OCI-LY7 (cell line): ENCODE data around the gene METTL22. TPM values are rescaled to one million over a fixed set of nuclear protein-coding genes. Genes with fewer than 3 reads are reported as not detected.

Experiments
- BruUV-seq: library from RNA; stranded (reverse); fragments of 400-500 nt; replicated peaks from 2 replicates; lab custom pipeline; 2021; lab: Mats Ljungman, UMichigan
- CTCF ChIA-PET: fragments of 300-600 bp; sonication (Branson Sonifier 250); formaldehyde crosslinking; loops from one replicate; lab custom pipeline; 2022; ENCODE audit warnings: antibody characterized with exemption; ENCODE audit not compliant: unreplicated experiment; lab: Charles Lee
- POLR2A ChIA-PET: fragments of 300-600 bp; sonication (Branson Sonifier 250); formaldehyde crosslinking; loops from one replicate; lab custom pipeline; 2022; ENCODE audit warnings: antibody characterized with exemption; lab: Charles Lee
- DNase-seq: peaks from one replicate; pipeline ENCODE4 v3.0.0-alpha.2; 2015; ENCODE audit warnings: low spot score
- H2AFZ ChIP-seq: fragments of 200-600 bp; sonication (generic), shearing (Covaris generic); 2 replicates; pipeline ENCODE4 v1.6.1; 2014; ENCODE audit warnings: mild to moderate bottlenecking, antibody characterized with exemption, low read length, moderate library complexity
- H3K27ac ChIP-seq: fragments of 200-600 bp; sonication (generic); 2 replicates; pipeline ENCODE4 v1.5.1; 2014; ENCODE audit warnings: mixed run types, low read depth, mild to moderate bottlenecking, moderate library complexity, low read length, inconsistent platforms; ENCODE audit not compliant: poor library complexity, severe bottlenecking
- H3K36me3 ChIP-seq: fragments of 200-600 bp; sonication (generic); 2 replicates; pipeline ENCODE4 v1.6.1; 2014; ENCODE audit warnings: mild to moderate bottlenecking, antibody characterized with exemption, low read length, moderate library complexity, mixed read lengths; ENCODE audit not compliant: insufficient read depth
- H3K4me1 ChIP-seq: fragments of 200-600 bp; sonication (generic); 2 replicates; pipeline ENCODE4 v1.5.1; 2014; ENCODE audit warnings: mild to moderate bottlenecking, low read length; ENCODE audit not compliant: insufficient read depth, poor library complexity, severe bottlenecking
- H3K4me2 ChIP-seq: fragments of 200-600 bp; sonication (generic); 2 replicates; pipeline ENCODE4 v1.6.1; 2014; ENCODE audit warnings: mild to moderate bottlenecking, low read length
- H3K4me3 ChIP-seq: fragments of 200-600 bp; sonication (generic); 2 replicates; pipeline ENCODE4 v1.5.1; 2014; ENCODE audit warnings: mild to moderate bottlenecking, low read depth, low read length; ENCODE audit not compliant: poor library complexity, severe bottlenecking
- H3K79me2 ChIP-seq: fragments of 200-600 bp; sonication (generic); 2 replicates; pipeline ENCODE4 v1.6.1; 2016; ENCODE audit warnings: low read depth, mild to moderate bottlenecking, low read length, moderate library complexity, mixed read lengths; ENCODE audit not compliant: insufficient read depth
- H3K9me2 ChIP-seq: fragments of 200-600 bp; sonication (generic); 2 replicates; pipeline ENCODE4 v1.6.1; 2016; ENCODE audit warnings: mild to moderate bottlenecking, low read length, mixed read lengths; ENCODE audit not compliant: insufficient read depth
- H3K9me3 ChIP-seq: fragments of 200-600 bp; sonication (generic); 2 replicates; pipeline ENCODE4 v1.6.1; 2014; ENCODE audit warnings: mild to moderate bottlenecking, mixed run types, low read length, mixed read lengths
- H4K20me1 ChIP-seq: fragments of 200-600 bp; sonication (generic); 2 replicates; pipeline ENCODE4 v1.6.1; 2014; ENCODE audit warnings: mild to moderate bottlenecking, antibody characterized with exemption, low read length, moderate library complexity, mixed read lengths; ENCODE audit not compliant: insufficient read depth
- EZH2phosphoT487 ChIP-seq: fragments of 200-600 bp; sonication (generic); IDR thresholded peaks from 2 replicates; pipeline ENCODE4 v1.6.1; 2018; ENCODE audit warnings: low read depth, borderline replicate concordance, mild to moderate bottlenecking, mixed run types, antibody characterized with exemption, low read length, moderate library complexity, mixed read lengths
- intact Hi-C: fragments of 100-400 bp; cut with micrococcal nuclease; formaldehyde crosslinking; loops from one replicate; pipeline ENCODE4 v1.10.0; 2022; ENCODE audit not compliant: unreplicated experiment
- total RNA-seq, 2 experiments: library from RNA; depleted of rRNA in 1 of 2; stranded (reverse); fragments of >200 nt in 1 of 2; shearing (Covaris generic) in 1 of 2; gene quantifications; 2 replicates each; pipeline ENCODE4 v1.2.3, GENCODE V29; 2014 to 2022
- TF ChIP-seq, protein P1 (sequence below): fragments of 200-600 bp; sonication (generic); conservative IDR thresholded peaks from 2 replicates; pipeline ENCODE4 v1.5.1; 2014; ENCODE audit warnings: mild to moderate bottlenecking, antibody characterized with exemption, low read length, moderate library complexity, mixed read lengths

Gene METTL22
- total RNA-seq, 2 experiments from 2014 or later = 22.4 to 55.0 TPM

DNA sequence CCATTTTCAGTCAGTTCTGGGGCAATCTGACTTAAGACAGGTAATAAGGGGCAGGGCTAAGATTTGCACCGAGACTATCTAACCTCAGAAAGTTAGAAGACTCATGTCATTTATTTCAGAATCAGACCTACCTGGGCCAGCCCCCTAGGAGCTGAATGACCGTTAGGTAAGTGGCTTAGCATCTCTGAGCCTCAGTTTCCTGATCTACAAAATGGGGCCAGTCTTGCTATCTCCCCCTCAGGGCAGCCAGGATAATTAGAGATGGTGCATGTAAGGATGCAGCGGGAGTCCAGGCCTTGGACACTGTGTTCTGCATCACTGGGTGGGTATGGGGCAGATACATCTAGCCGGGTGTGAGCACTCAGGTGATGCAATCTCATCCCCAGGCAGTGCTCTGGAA is 10.4 kb upstream of the METTL22 start:
- CTCF ChIA-PET = no interaction called here
- intact Hi-C loops = no loop called here

DNA sequence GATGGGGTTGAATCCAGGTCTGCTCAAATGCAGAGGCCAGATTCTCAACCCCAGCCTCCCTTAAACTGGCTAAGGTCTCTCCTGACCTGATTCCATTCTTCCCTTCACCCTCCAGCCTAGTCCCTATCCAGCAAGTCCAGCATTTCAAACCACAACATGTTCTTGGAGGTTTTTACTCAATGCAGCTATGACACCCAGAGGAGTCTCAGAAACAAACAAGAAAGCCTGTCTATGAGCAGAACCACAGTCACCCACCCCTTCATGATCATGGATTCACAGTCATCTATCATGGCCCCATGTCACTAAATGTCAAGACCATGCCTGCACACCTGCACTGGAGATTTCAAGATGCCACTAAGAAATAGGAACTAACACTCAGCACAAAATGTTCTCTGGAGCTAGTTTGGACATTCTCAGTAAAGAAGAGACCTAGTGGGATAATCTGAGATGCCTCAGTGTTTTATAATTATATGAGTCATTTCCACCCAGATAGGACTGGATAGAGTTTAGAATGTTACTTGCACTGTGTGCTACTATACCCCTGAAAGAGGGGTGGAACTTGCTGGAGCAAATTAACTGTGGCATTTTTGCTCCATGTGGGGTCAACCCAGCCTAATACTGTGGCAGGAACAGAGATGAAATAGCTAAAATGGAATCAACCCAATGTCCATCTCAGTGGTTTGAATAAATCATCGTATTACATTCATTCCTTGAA is 9.5 kb upstream of the METTL22 start:
- no peaks in the 10 kb centered on the region for H3K9me3 ChIP-seq
- intact Hi-C loops = no loop called here
- no peaks in the 10 kb centered on the region for H3K79me2 ChIP-seq
- DNase-seq = no peak
- no peaks in the 10 kb centered on the region for H3K4me1 ChIP-seq
- POLR2A ChIA-PET = no interaction called here
- H3K4me3 ChIP-seq = no peak overlapping the region
- H4K20me1 ChIP-seq = no peaks in the 10 kb centered on the region
- H3K9me2 ChIP-seq = no peaks in the 10 kb centered on the region
- CTCF ChIA-PET = no interaction called here
- no peak overlapping the region for H3K27ac ChIP-seq
- BruUV-seq = no TSS peak
- H2AFZ ChIP-seq = no peak overlapping the region
- H3K36me3 ChIP-seq = no peaks in the 10 kb centered on the region
- no peak overlapping the region for H3K4me2 ChIP-seq
- TF ChIP-seq, protein P1, sequence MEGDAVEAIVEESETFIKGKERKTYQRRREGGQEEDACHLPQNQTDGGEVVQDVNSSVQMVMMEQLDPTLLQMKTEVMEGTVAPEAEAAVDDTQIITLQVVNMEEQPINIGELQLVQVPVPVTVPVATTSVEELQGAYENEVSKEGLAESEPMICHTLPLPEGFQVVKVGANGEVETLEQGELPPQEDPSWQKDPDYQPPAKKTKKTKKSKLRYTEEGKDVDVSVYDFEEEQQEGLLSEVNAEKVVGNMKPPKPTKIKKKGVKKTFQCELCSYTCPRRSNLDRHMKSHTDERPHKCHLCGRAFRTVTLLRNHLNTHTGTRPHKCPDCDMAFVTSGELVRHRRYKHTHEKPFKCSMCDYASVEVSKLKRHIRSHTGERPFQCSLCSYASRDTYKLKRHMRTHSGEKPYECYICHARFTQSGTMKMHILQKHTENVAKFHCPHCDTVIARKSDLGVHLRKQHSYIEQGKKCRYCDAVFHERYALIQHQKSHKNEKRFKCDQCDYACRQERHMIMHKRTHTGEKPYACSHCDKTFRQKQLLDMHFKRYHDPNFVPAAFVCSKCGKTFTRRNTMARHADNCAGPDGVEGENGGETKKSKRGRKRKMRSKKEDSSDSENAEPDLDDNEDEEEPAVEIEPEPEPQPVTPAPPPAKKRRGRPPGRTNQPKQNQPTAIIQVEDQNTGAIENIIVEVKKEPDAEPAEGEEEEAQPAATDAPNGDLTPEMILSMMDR = no peak

More for the DNA sequence above, 10.4 kb upstream of the METTL22 start:
- no TSS peak for BruUV-seq
- H3K9me2 ChIP-seq = no peaks in the 10 kb centered on the region
- POLR2A ChIA-PET = no interaction called here
- H3K4me1 ChIP-seq = no peaks in the 10 kb centered on the region
- no peak overlapping the region for H3K4me3 ChIP-seq
- no peak for DNase-seq
- H3K9me3 ChIP-seq = no peaks in the 10 kb centered on the region
- H3K27ac ChIP-seq = no peak overlapping the region
- H3K79me2 ChIP-seq = no peaks in the 10 kb centered on the region
- H4K20me1 ChIP-seq = no peaks in the 10 kb centered on the region
- no peak for TF ChIP-seq EZH2phosphoT487
- TF ChIP-seq, protein P1 = no peak
- no peaks in the 10 kb centered on the region for H3K36me3 ChIP-seq
- H3K4me2 ChIP-seq = no peak overlapping the region
- no peak overlapping the region for H2AFZ ChIP-seq

DNA sequence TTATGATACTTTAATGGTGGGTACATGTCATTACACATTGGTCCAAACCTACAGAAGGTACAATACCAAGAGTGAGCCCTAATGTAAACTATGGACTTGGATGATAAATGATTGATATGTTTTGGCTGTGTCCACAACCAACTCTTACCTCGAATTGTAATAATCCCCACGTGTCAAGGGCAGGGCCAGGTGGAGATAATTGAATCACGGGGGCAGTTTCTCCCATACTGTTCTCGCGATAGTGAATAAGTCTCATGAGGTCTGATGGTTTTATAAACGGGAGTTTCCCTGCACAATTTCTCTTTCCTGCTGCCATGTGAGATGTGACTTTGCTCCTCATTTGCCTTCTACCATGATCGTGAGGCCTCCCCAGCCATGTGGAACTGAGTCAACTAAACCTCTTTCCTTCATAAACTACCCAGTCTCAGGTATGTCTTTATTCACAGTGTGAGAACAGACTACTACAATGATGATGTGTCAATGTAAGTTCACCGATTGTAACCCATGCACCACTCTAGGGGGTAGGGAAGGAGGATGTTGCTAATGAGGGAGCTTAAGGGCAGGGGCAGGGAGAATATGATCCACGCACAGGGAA is 7.0 kb upstream of the METTL22 start:
- Histone ChIP-seq H3K27ac (no peak overlapping the region), H3K4me1 (no peaks in the 10 kb centered on the region), H3K4me3 (no peak overlapping the region), H3K9me2 (no peaks in the 10 kb centered on the region), H2AFZ (no peak overlapping the region), H3K4me2 (no peak overlapping the region), H3K36me3 (no peaks in the 10 kb centered on the region), H3K9me3 (no peaks in the 10 kb centered on the region), H3K79me2 (no peaks in the 10 kb centered on the region), H4K20me1 (no peaks in the 10 kb centered on the region)
- no peak for DNase-seq
- POLR2A ChIA-PET = no interaction called here
- CTCF ChIA-PET = no interaction called here
- TF ChIP-seq, protein P1 = no peak
- no peak for TF ChIP-seq EZH2phosphoT487
- intact Hi-C loops = no loop called here
- BruUV-seq = no TSS peak
